Measurements from ENCODE around the gene SLC38A1.

DNA sequence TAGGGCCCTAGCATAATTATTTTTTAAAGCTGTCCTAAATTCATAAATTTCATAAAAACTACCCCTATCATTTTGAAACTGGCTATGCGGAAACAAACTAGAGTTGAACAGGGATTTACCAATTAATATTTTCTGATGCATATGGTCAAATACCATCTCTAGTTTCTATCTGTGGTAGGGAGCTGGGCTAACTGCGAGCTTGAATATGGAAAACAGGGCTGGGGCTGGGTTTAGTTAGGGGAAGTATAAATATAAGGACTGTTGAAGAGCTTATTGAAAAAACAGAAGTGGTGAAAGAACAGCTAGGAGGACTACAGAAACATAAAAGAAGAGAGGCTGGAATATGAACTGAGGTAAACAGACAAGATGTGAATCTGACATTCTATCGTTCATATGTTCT, 91.8 kb downstream of the SLC38A1 start:
- TF ChIP-seq EGR1 (IDR thresholded peaks at IDR 0.05) (no peak), CEBPB (IDR thresholded peaks at IDR 0.05) (no peak), EP300 (IDR thresholded peaks at IDR 0.05; ENCODE audit: borderline replicate concordance) (no peak), FOXM1 (IDR thresholded peaks at IDR 0.05; ENCODE audit: borderline replicate concordance, low read depth) (no peak), YY1 (IDR thresholded peaks at IDR 0.05; ENCODE audit: low read depth) (no peak), NFIC (IDR thresholded peaks at IDR 0.05) (no peak), TAF1 (IDR thresholded peaks at IDR 0.05; ENCODE audit: low read depth) (no peak), TEAD4 (IDR thresholded peaks at IDR 0.05) (no peak), CREB1 (IDR thresholded peaks at IDR 0.05; ENCODE audit: low read depth) (no peak), RAD21 (IDR thresholded peaks at IDR 0.05; ENCODE audit: low read depth) (no peak)
- TF ChIP-seq, protein P1, sequence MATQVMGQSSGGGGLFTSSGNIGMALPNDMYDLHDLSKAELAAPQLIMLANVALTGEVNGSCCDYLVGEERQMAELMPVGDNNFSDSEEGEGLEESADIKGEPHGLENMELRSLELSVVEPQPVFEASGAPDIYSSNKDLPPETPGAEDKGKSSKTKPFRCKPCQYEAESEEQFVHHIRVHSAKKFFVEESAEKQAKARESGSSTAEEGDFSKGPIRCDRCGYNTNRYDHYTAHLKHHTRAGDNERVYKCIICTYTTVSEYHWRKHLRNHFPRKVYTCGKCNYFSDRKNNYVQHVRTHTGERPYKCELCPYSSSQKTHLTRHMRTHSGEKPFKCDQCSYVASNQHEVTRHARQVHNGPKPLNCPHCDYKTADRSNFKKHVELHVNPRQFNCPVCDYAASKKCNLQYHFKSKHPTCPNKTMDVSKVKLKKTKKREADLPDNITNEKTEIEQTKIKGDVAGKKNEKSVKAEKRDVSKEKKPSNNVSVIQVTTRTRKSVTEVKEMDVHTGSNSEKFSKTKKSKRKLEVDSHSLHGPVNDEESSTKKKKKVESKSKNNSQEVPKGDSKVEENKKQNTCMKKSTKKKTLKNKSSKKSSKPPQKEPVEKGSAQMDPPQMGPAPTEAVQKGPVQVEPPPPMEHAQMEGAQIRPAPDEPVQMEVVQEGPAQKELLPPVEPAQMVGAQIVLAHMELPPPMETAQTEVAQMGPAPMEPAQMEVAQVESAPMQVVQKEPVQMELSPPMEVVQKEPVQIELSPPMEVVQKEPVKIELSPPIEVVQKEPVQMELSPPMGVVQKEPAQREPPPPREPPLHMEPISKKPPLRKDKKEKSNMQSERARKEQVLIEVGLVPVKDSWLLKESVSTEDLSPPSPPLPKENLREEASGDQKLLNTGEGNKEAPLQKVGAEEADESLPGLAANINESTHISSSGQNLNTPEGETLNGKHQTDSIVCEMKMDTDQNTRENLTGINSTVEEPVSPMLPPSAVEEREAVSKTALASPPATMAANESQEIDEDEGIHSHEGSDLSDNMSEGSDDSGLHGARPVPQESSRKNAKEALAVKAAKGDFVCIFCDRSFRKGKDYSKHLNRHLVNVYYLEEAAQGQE (IDR thresholded peaks at IDR 0.05; ENCODE audit: low read depth), result no peak

Data from Ishikawa (cell line).